ENCODE results near the gene ARL8A.

GRCh38 chr1:202163281-202164270, 19.0 kb upstream of the ARL8A start:
- TF ChIP-seq CTCF (IDR thresholded peaks at IDR 0.05; ENCODE audit: low read length) (no peak), EZH2 (optimal IDR thresholded peaks at IDR 0.05; ENCODE audit: low read depth, low read length) (no peak)
